Central memory CD4-positive, alpha-beta T cell (primary cell): ENCODE measurements around the gene PRDM16.
"Not testable (repeated sequence)": the region's sequence is repeated elsewhere in the genome, so short reads cannot be mapped to it uniquely, and the experiment has no call there.

ENCODE experiments used
- DNase-seq: peaks from one replicate; pipeline ENCODE4 v3.0.0; 2022

PRDM16 gene

GRCh38 chr1:3233031-3233430 lies 164.0 kb downstream of the PRDM16 start:
- DNase-seq: no peak

GRCh38 chr1:3233551-3233950 lies 164.5 kb downstream of the PRDM16 start:
- DNase-seq: no peak

GRCh38 chr1:3234281-3234680 lies 165.3 kb downstream of the PRDM16 start:
- no peak for DNase-seq

GRCh38 chr1:3234956-3235355 lies 166.0 kb downstream of the PRDM16 start:
- no peak for DNase-seq

- DNase-seq: no peak
Measured at GRCh38 chr1:3235496-3235895, 166.5 kb downstream of the PRDM16 start.

- no peak for DNase-seq
Measured at GRCh38 chr1:3236361-3236760, 167.4 kb downstream of the PRDM16 start.

GRCh38 chr1:3236955-3237354 lies 168.0 kb downstream of the PRDM16 start:
- DNase-seq: no peak

GRCh38 chr1:3237570-3237969 lies 168.6 kb downstream of the PRDM16 start:
- DNase-seq: no peak

- DNase-seq: no peak
Measured at GRCh38 chr1:3237994-3238702, 169.1 kb downstream of the PRDM16 start.

- DNase-seq: no peak
Measured at GRCh38 chr1:3238703-3239278, 169.8 kb downstream of the PRDM16 start.

- not testable (repeated sequence) for DNase-seq
Measured at GRCh38 chr1:3239991-3240390, 171.0 kb downstream of the PRDM16 start.

GRCh38 chr1:3240524-3241235 lies 171.7 kb downstream of the PRDM16 start:
- no peak for DNase-seq

GRCh38 chr1:3241236-3241550 lies 172.2 kb downstream of the PRDM16 start:
- DNase-seq: no peak

GRCh38 chr1:3241673-3242407 lies 172.8 kb downstream of the PRDM16 start:
- no peak for DNase-seq

- DNase-seq: no peak
Measured at GRCh38 chr1:3242408-3243260, 173.6 kb downstream of the PRDM16 start.

- DNase-seq: no peak
Measured at GRCh38 chr1:3243304-3243703, 174.3 kb downstream of the PRDM16 start.

GRCh38 chr1:3244025-3244926 lies 175.3 kb downstream of the PRDM16 start:
- no peak for DNase-seq

- no peak for DNase-seq
Measured at GRCh38 chr1:3244927-3245315, 175.9 kb downstream of the PRDM16 start.

- no peak for DNase-seq
Measured at GRCh38 chr1:3245344-3245743, 176.3 kb downstream of the PRDM16 start.

GRCh38 chr1:3245768-3246167 lies 176.8 kb downstream of the PRDM16 start:
- no peak for DNase-seq

- DNase-seq: no peak
Measured at GRCh38 chr1:3246251-3246650, 177.2 kb downstream of the PRDM16 start.
